Measurements from ENCODE around the gene FSTL5. TPM values are rescaled to one million over a fixed set of nuclear protein-coding genes. Genes with fewer than 3 reads are reported as not detected.

The FSTL5 gene
- total RNA-seq, 1 donor from 2014 or later, result 0.08 TPM

DNA sequence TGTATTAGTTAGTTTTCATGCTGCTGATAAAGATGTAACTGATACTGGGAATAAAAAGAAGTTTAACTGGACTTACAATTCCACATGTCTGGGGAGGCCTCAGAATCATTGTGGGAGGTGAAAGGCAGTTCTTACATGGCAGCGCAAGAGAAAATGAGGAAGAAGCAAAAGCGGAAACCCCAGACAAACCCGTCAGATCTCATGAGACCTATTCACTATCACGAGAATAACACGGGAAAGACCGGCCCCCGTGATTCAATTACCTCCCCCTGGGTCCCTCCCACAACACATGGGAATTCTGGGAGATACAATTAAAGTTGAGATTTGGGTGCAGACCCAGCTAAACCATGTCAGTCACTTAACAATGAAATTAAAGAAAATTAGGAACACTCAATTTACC, 499.1 kb downstream of the FSTL5 start:
- H3K4me3 Mint-ChIP-seq (ENCODE audit: unreplicated experiment), result no peak overlapping the region
- H3K27ac Mint-ChIP-seq (ENCODE audit: unreplicated experiment), result no peak overlapping the region
- DNase-seq (ENCODE audit: low spot score), result no peak
- H3K27me3 Mint-ChIP-seq (ENCODE audit: unreplicated experiment), result no peaks in the 10 kb centered on the region
- H3K9me3 Mint-ChIP-seq (ENCODE audit: unreplicated experiment), result no peaks in the 10 kb centered on the region
- TF ChIP-seq, protein P1, sequence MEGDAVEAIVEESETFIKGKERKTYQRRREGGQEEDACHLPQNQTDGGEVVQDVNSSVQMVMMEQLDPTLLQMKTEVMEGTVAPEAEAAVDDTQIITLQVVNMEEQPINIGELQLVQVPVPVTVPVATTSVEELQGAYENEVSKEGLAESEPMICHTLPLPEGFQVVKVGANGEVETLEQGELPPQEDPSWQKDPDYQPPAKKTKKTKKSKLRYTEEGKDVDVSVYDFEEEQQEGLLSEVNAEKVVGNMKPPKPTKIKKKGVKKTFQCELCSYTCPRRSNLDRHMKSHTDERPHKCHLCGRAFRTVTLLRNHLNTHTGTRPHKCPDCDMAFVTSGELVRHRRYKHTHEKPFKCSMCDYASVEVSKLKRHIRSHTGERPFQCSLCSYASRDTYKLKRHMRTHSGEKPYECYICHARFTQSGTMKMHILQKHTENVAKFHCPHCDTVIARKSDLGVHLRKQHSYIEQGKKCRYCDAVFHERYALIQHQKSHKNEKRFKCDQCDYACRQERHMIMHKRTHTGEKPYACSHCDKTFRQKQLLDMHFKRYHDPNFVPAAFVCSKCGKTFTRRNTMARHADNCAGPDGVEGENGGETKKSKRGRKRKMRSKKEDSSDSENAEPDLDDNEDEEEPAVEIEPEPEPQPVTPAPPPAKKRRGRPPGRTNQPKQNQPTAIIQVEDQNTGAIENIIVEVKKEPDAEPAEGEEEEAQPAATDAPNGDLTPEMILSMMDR (IDR thresholded peaks at IDR 0.05; ENCODE audit: unreplicated experiment), result no peak
- H3K36me3 Mint-ChIP-seq (ENCODE audit: low read depth, unreplicated experiment), result no peaks in the 10 kb centered on the region
- H3K4me1 Mint-ChIP-seq (ENCODE audit: unreplicated experiment), result no peaks in the 10 kb centered on the region

DNA sequence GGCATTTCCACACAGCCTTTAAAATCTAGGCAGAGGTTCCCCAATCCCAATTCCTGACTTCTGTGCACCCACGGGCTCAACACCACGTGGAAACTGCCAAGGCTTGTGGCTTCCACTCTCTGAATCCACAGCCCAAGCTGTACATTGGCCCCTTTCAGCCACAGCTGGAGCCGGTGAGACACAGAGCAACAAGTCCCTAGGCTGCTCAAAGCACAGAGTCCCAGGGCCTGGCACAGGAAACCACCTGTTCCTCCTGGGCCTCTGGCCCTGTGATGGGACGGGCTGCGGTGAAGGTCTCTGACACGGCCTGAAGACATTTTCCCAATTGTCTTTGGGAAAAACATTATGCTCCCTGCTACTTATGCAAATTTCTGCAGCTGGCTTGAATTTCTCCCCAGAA, 500.0 kb downstream of the FSTL5 start:
- H3K27ac Mint-ChIP-seq (ENCODE audit: unreplicated experiment), result no peak overlapping the region
- TF ChIP-seq, protein P1 (IDR thresholded peaks at IDR 0.05; ENCODE audit: unreplicated experiment), result no peak
- no peaks in the 10 kb centered on the region for H3K9me3 Mint-ChIP-seq (ENCODE audit: unreplicated experiment)
- no peaks in the 10 kb centered on the region for H3K4me1 Mint-ChIP-seq (ENCODE audit: unreplicated experiment)
- H3K27me3 Mint-ChIP-seq (ENCODE audit: unreplicated experiment), result no peaks in the 10 kb centered on the region
- DNase-seq (ENCODE audit: low spot score), result no peak
- H3K36me3 Mint-ChIP-seq (ENCODE audit: low read depth, unreplicated experiment), result no peaks in the 10 kb centered on the region
- no peak overlapping the region for H3K4me3 Mint-ChIP-seq (ENCODE audit: unreplicated experiment)

- Mint-ChIP-seq H3K36me3 (ENCODE audit: low read depth, unreplicated experiment) (no peaks in the 10 kb centered on the region), H3K27ac (ENCODE audit: unreplicated experiment) (no peak overlapping the region), H3K9me3 (ENCODE audit: unreplicated experiment) (no peaks in the 10 kb centered on the region), H3K27me3 (ENCODE audit: unreplicated experiment) (no peaks in the 10 kb centered on the region), H3K4me1 (ENCODE audit: unreplicated experiment) (no peaks in the 10 kb centered on the region), H3K4me3 (ENCODE audit: unreplicated experiment) (no peak overlapping the region)
- no peak for DNase-seq (ENCODE audit: low spot score)
- TF ChIP-seq, protein P1 (IDR thresholded peaks at IDR 0.05; ENCODE audit: unreplicated experiment), result no peak
These were observed 505.1 kb downstream of the FSTL5 start for GRCh38 chr4:161658676-161659075.

DNA sequence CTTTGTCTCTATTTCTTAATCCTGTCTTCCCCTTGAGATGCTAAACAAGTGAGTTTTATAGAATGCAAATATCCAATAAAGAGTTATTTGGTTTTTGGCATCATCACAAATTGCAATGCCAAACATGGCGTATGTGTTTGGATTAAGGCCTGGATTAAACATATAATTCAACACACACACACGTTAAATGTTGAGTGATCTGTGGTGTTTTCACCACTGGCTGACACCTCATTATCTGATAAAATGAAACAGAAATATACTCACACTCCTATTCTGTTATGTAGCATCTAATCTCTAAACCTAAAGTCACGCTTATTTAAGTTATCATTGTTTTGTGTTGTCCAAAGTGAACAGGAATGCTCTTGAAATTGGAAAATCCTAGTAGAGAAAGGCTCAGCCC, 506.2 kb downstream of the FSTL5 start:
- Mint-ChIP-seq H3K4me3 (ENCODE audit: unreplicated experiment) (no peak overlapping the region), H3K27ac (ENCODE audit: unreplicated experiment) (no peak overlapping the region), H3K9me3 (ENCODE audit: unreplicated experiment) (no peaks in the 10 kb centered on the region), H3K4me1 (ENCODE audit: unreplicated experiment) (no peaks in the 10 kb centered on the region), H3K36me3 (ENCODE audit: low read depth, unreplicated experiment) (no peaks in the 10 kb centered on the region), H3K27me3 (ENCODE audit: unreplicated experiment) (no peaks in the 10 kb centered on the region)
- TF ChIP-seq, protein P1 (IDR thresholded peaks at IDR 0.05; ENCODE audit: unreplicated experiment), result no peak
- no peak for DNase-seq (ENCODE audit: low spot score)

DNA sequence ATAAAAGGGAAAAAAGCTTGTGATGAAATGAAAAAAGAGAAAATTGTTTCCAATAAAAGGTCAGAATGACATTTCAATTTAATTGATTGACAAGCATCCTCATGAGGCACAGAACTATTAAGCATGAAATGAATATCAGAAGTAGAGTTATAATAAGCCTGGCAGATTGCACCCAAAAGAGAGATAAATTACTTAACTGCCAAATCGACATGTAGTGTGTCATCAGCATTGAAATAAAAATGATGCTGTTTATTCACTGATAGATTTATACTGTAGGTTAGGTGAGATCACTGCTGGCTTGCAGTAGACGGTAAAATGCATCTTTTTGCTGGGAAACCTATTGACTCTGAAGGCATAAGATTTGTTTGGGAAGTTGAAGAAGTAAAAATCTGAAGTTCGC, 507.2 kb downstream of the FSTL5 start:
- H3K27ac Mint-ChIP-seq (ENCODE audit: unreplicated experiment), result no peak overlapping the region
- no peaks in the 10 kb centered on the region for H3K36me3 Mint-ChIP-seq (ENCODE audit: low read depth, unreplicated experiment)
- no peaks in the 10 kb centered on the region for H3K27me3 Mint-ChIP-seq (ENCODE audit: unreplicated experiment)
- DNase-seq (ENCODE audit: low spot score), result no peak
- no peak overlapping the region for H3K4me3 Mint-ChIP-seq (ENCODE audit: unreplicated experiment)
- H3K4me1 Mint-ChIP-seq (ENCODE audit: unreplicated experiment), result no peaks in the 10 kb centered on the region
- H3K9me3 Mint-ChIP-seq (ENCODE audit: unreplicated experiment), result no peaks in the 10 kb centered on the region
- TF ChIP-seq, protein P1 (IDR thresholded peaks at IDR 0.05; ENCODE audit: unreplicated experiment), result no peak
